T-helper 2 cell treated with Interferon-gamma antibody and Interleukin-4, amounts not matched to agents 5 μg/mL and 100 μg/mL, for 36 hours (primary cell): Measurements from ENCODE around the gene RIMBP2.

Experiments
- DNase-seq: peaks from one replicate; pipeline ENCODE4 v3.0.0; 2021; ENCODE audit warnings: low spot score
- H3K27ac Mint-ChIP-seq: one replicate; pipeline ENCODE4 v1.8.0; 2021; ENCODE audit warnings: mild to moderate bottlenecking, mixed read lengths
- H3K27me3 Mint-ChIP-seq: one replicate; pipeline ENCODE4 v1.8.0; 2021; ENCODE audit warnings: low read depth, mixed read lengths
- H3K36me3 Mint-ChIP-seq: one replicate; pipeline ENCODE4 v1.8.0; 2021; ENCODE audit warnings: low read depth, mixed read lengths
- H3K4me1 Mint-ChIP-seq: one replicate; pipeline ENCODE4 v1.8.0; 2021; ENCODE audit warnings: low read depth, mixed read lengths
- H3K4me3 Mint-ChIP-seq: one replicate; pipeline ENCODE4 v1.8.0; 2022; ENCODE audit warnings: mild to moderate bottlenecking, moderate library complexity, mixed read lengths
- H3K9me3 Mint-ChIP-seq: one replicate; pipeline ENCODE4 v1.8.0; 2021; ENCODE audit warnings: mixed read lengths

The RIMBP2 gene

DNA sequence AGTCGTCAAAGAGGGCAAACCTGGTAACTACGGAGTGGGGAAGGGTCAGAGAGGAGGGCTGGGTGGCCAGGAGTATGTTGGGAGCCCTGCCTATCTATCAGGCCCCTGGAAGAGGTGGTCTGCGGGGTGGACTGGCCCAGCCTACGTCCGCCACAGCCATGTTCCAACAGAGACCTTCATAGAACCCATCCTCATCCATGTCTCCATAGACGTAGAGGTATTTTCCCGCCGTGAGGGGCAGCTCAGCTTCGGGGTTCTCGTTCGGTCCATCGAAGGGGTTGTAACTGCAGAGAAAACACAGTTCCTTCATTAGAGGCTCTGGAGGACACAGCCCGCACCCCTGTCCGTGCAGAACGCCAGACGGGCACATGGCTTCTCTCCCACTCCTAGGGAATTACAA lies 271.1 kb downstream of the RIMBP2 start:
- no peaks in the 10 kb centered on the region for H3K4me1 Mint-ChIP-seq
- peaks cover 4% of the 10 kb centered on the region for H3K9me3 Mint-ChIP-seq
- H3K36me3 Mint-ChIP-seq: no peaks in the 10 kb centered on the region
- DNase-seq: no peak
- no peaks in the 10 kb centered on the region for H3K27me3 Mint-ChIP-seq
- no peak overlapping the region for H3K27ac Mint-ChIP-seq
- H3K4me3 Mint-ChIP-seq: no peak overlapping the region

- no peaks in the 10 kb centered on the region for H3K36me3 Mint-ChIP-seq
- no peak overlapping the region for H3K4me3 Mint-ChIP-seq
- no peaks in the 10 kb centered on the region for H3K4me1 Mint-ChIP-seq
- H3K27ac Mint-ChIP-seq: no peak overlapping the region
- no peaks in the 10 kb centered on the region for H3K27me3 Mint-ChIP-seq
- no peak for DNase-seq
- peaks cover 6% of the 10 kb centered on the region for H3K9me3 Mint-ChIP-seq
Measured at GRCh38 chr12:130444061-130444460, 272.0 kb downstream of the RIMBP2 start.

DNA sequence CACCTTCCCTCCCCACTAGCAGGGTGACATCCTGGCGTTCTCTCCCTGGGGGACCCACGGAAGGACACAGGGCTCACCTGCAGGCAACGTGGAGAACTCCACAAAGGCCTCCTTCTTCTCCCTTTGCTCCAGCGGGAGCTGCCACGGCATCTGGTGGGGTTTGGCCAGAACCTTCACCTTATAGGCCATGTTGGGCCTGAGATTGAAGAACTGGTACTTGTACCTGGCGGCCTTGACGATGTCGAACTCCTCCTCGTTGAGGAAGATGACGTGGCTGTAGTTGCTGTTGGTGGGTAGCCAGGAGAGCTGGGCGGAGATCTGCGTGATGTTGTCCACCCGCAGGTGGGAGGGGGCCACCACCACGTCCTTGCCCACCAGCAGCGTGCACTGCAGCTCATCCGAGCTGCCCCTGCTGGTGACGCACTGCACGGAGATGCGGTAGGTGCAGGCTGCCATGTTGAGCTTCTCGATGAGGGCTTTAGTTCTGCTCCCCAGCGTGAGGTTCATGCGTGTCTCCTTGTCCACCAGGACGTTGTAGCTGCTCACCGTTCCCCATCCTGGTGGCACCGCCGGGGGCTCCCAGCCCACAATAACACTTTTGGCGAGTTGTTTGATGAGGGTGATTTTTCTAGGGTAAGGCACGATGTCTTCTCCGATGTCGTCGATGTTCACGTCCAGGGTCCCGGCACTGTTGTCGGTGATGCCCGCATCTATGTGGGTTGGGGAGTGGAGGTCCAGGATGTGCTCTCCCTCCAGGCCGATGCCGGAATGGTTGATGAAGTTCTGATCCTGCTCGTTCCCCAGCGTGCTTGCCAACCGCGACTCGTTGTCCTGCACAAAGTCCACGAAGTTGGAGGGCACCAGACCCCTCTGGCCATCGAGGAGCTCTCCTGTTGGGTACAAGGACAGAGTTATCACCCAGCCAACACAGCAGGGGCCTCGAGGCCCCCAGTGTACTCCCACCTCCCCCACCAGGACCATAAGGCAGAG lies 274.0 kb downstream of the RIMBP2 start:
- no peaks in the 10 kb centered on the region for H3K27me3 Mint-ChIP-seq

DNA sequence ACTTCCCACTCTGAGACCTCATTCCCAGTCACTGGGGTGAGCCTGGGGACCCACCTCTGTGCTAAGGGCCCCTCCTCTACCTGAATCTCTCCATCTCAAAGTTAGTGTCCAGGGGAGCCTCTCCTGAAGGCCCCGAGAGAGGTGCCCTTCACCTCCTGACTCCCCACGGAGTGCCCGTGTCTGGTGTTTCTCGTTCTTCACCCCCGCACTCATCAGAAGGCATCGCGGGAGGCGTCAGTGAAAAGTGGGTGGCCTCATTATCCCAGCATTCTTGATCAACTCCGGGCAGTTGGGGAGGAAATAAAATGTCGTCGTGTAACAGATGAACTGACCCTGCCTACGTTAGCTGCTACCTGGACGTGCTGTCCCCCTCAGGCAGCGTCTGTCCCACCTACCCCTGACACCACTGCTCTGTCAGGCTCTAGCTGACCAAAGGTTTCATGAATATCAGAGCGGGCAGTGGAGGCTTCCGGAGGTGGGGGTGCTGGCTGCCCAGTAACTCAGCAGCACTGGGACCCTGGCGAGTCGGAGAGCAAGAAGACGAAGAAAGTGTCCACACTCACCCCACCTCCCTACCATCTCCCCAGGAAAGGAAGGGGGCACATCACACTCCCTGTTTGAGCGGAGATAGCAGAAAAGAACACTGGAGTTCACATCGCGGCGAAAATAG lies 275.6 kb downstream of the RIMBP2 start:
- H3K27ac Mint-ChIP-seq: no peak overlapping the region
- peaks cover 8% of the 10 kb centered on the region for H3K9me3 Mint-ChIP-seq
- H3K4me3 Mint-ChIP-seq: no peak overlapping the region
- no peaks in the 10 kb centered on the region for H3K4me1 Mint-ChIP-seq
- H3K27me3 Mint-ChIP-seq: no peaks in the 10 kb centered on the region
- H3K36me3 Mint-ChIP-seq: no peaks in the 10 kb centered on the region
- DNase-seq: no peak

More for the DNA sequence above, 274.0 kb downstream of the RIMBP2 start:
- Mint-ChIP-seq H3K36me3 (no peaks in the 10 kb centered on the region), H3K4me3 (no peak overlapping the region), H3K27ac (no peak overlapping the region), H3K4me1 (no peaks in the 10 kb centered on the region), H3K9me3 (peaks cover 8% of the 10 kb centered on the region)
- no peak for DNase-seq

- Mint-ChIP-seq H3K4me3 (no peak overlapping the region), H3K4me1 (no peaks in the 10 kb centered on the region), H3K27ac (no peak overlapping the region), H3K36me3 (no peaks in the 10 kb centered on the region), H3K27me3 (no peaks in the 10 kb centered on the region), H3K9me3 (peaks cover 8% of the 10 kb centered on the region)
- DNase-seq: no peak
Measured at GRCh38 chr12:130439250-130439649, 276.8 kb downstream of the RIMBP2 start.

GRCh38 chr12:130438711-130439110 lies 277.4 kb downstream of the RIMBP2 start:
- H3K36me3 Mint-ChIP-seq: no peaks in the 10 kb centered on the region
- no peak overlapping the region for H3K4me3 Mint-ChIP-seq
- H3K27me3 Mint-ChIP-seq: no peaks in the 10 kb centered on the region
- no peak for DNase-seq
- no peak overlapping the region for H3K27ac Mint-ChIP-seq
- peaks cover 8% of the 10 kb centered on the region for H3K9me3 Mint-ChIP-seq
- H3K4me1 Mint-ChIP-seq: no peaks in the 10 kb centered on the region

DNA sequence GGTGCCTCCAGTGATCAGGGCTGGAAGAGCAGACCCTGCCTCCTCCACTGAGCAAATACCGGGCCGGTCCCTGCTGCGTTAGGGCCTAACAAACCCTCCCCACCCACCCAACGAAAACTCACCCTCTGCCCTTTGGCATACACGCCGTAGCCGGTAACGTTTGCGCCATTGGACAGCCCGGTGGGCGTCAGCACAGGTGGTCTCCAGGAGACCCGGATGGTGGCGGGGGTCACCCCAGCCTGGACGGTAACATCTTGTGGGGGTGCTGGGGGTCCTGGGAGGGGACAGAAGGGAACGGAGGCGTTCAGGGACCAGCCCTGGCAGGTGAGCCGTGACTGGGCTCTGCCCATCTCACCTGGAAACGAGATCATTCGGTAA lies 277.9 kb downstream of the RIMBP2 start:
- Mint-ChIP-seq H3K9me3 (peaks cover 8% of the 10 kb centered on the region), H3K4me3 (no peak overlapping the region), H3K27ac (no peak overlapping the region), H3K36me3 (no peaks in the 10 kb centered on the region), H3K4me1 (no peaks in the 10 kb centered on the region), H3K27me3 (no peaks in the 10 kb centered on the region)
- no peak for DNase-seq

- Mint-ChIP-seq H3K36me3 (no peaks in the 10 kb centered on the region), H3K4me3 (no peak overlapping the region), H3K9me3 (peaks cover 8% of the 10 kb centered on the region), H3K27me3 (no peaks in the 10 kb centered on the region), H3K27ac (no peak overlapping the region), H3K4me1 (no peaks in the 10 kb centered on the region)
- no peak for DNase-seq
Measured at GRCh38 chr12:130437555-130438242, 278.4 kb downstream of the RIMBP2 start.

GRCh38 chr12:130436741-130437501 lies 279.2 kb downstream of the RIMBP2 start:
- DNase-seq: no peak
- no peaks in the 10 kb centered on the region for H3K36me3 Mint-ChIP-seq
- H3K4me1 Mint-ChIP-seq: no peaks in the 10 kb centered on the region
- no peak overlapping the region for H3K27ac Mint-ChIP-seq
- H3K27me3 Mint-ChIP-seq: no peaks in the 10 kb centered on the region
- peaks cover 8% of the 10 kb centered on the region for H3K9me3 Mint-ChIP-seq
- no peak overlapping the region for H3K4me3 Mint-ChIP-seq

- Mint-ChIP-seq H3K27me3 (no peaks in the 10 kb centered on the region), H3K9me3 (peaks cover 8% of the 10 kb centered on the region), H3K36me3 (no peaks in the 10 kb centered on the region), H3K27ac (no peak overlapping the region), H3K4me3 (no peak overlapping the region), H3K4me1 (no peaks in the 10 kb centered on the region)
- no peak for DNase-seq
Measured at GRCh38 chr12:130435826-130436225, 280.3 kb downstream of the RIMBP2 start.

DNA sequence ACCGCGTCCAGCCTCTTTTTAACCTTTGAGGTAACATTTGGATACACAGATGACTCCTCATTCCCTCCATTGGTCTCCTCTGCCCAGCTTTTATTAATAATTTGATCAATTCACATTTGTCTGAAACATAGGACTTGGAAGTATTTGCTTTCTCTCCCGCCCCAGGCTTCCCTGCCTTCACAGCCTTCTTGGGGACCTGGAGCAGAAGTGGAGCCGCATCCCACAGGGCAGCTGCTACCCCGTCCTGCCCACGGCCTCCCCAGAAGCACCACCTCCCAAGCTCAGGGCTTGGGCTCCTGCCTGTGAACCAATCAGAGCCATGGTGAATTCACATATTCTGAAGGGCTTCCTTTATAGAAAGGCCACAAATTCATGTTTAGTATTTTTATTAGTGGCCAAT lies 280.8 kb downstream of the RIMBP2 start:
- H3K27ac Mint-ChIP-seq: no peak overlapping the region
- H3K4me1 Mint-ChIP-seq: no peaks in the 10 kb centered on the region
- no peak for DNase-seq
- H3K27me3 Mint-ChIP-seq: no peaks in the 10 kb centered on the region
- H3K4me3 Mint-ChIP-seq: no peak overlapping the region
- H3K9me3 Mint-ChIP-seq: peaks cover 6% of the 10 kb centered on the region
- H3K36me3 Mint-ChIP-seq: no peaks in the 10 kb centered on the region

- Mint-ChIP-seq H3K9me3 (peaks cover 5% of the 10 kb centered on the region), H3K4me1 (no peaks in the 10 kb centered on the region), H3K27me3 (no peaks in the 10 kb centered on the region), H3K36me3 (no peaks in the 10 kb centered on the region), H3K4me3 (no peak overlapping the region), H3K27ac (no peak overlapping the region)
- no peak for DNase-seq
Measured at GRCh38 chr12:130434560-130434959, 281.5 kb downstream of the RIMBP2 start.

DNA sequence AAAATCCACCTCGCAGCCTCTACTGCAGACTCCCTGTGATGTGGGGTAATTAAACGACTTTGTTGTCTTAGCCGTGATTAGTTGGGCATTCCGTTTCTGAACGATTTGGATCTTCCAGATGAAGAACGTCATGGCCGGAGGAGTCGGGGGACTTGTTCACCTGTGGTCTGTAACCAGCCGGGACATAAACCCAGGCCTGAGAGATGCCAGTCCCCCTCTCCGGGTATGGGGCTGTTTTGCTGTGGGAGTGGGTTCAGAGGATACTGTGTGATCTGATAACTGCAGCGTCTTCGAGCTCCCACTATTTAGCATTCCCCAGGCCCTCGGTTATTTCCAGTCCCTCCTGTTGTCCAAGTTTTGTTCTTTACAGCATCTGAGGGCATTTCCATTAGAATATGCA lies 282.3 kb downstream of the RIMBP2 start:
- Mint-ChIP-seq H3K9me3 (peaks cover under 1% of the 10 kb centered on the region), H3K4me3 (no peak overlapping the region), H3K36me3 (no peaks in the 10 kb centered on the region)

More for the DNA sequence above, 282.3 kb downstream of the RIMBP2 start:
- no peaks in the 10 kb centered on the region for H3K4me1 Mint-ChIP-seq
- H3K27me3 Mint-ChIP-seq: no peaks in the 10 kb centered on the region
- DNase-seq: no peak
- H3K27ac Mint-ChIP-seq: no peak overlapping the region
